SKM-1 (cell line): Measurements from ENCODE around the gene CYFIP2.

Experiments
- DNase-seq: peaks from one replicate; lab custom pipeline; 2025; ENCODE audit not compliant: unreplicated experiment; lab: John Stamatoyannopoulos, UW

The CYFIP2 gene

DNA sequence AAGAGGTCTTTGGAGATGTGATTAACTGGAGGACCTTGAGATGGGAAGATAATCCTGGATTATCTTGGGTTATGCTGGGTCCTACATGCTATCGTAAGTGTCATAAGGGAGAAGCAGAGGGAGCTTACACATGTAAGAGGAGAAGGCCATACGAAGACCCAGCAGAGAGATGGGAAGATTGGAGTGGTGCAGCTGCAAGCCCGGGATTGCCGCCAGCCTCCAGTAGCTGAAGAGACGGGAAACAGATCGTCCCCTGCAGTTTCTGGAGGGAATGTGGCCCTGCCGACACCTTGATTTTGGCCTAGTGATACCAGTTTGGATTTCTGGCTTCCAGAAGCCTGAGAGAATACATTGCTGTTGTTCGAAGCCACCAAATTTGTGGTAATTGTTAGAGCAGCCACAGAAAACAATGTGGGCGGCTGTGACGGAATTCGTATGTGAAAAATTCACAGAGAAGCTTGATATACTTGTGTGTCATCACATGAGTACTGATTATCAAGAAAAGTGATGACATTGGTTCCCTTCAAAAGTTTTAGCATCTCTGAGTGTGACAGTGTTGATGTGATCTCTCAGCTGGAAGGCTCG lies 86.9 kb downstream of the CYFIP2 start:
- no peak for DNase-seq

DNA sequence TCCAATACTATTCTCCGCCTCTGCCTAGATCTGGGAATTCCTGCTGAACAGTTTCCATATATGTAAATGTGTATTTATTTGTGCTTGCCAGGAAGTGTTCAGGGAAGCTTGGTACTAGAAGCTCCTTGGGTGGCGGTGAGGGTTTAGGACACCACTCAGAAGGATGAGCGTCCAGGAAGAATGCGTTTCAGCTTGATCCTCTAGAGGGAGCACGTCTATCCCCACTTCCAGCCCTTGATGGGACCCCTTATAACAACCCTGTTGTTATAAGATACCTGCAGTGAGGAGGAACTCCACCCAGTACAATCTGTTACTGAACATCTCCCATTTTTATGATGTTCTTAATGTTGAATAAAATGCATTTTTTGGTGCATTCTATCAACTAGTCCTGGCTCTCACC lies 88.9 kb downstream of the CYFIP2 start:
- no peak for DNase-seq

DNA sequence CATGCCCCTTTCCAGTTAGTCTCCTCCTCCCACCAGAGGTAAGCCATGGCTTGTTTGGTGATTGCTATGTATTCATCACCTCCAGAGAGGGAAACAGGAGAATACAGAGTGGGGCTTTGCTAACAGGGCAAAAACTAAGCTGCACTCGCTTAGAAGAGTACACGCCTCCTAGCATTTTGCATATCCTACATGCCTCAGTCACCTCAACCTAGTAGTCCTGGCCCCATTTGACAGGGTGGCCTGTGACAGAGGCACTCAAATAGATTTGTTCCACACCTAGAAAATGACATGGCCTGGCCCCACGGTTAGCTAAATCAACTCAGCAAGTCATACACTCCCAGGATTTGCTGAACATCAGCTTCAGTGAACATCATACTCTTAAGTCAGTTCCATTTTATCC lies 90.7 kb downstream of the CYFIP2 start:
- no peak for DNase-seq

DNA sequence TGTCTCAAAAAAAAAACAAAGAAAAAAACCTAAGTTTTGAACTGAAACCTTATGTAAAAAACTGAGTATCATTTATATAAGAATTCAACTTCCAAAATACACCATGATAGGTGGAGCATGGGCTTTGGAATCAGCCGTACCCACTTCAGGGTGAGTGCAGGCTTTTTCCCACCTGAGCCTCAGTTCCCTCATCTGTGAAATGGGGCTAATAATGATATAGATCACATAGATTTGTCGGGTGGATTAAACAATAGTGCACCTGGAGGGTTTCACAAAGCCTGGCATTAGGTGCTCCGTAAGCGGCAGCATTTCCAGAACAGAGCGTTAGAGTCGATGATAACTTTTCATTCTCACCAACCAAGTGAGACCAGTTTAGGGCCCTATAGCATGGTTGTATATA lies 91.9 kb downstream of the CYFIP2 start:
- DNase-seq, result no peak

DNA sequence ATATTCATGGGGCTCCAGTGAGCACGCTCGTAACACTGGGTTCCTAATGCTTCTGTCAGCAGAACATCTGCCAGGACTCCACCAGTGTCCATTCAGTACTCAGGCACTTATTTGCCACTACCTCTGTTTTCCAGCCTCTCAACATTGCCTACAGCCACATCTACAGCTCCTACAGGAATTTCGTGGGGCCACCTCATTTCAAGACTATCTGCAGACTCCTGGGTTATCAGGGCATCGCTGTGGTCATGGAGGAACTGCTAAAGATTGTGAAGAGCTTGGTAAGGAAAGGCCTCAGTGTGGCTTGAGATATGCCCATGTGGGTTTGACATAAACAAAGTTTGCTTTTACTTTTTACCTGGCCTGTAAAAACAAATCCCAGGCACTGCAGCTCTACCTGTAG lies 92.9 kb downstream of the CYFIP2 start:
- no peak for DNase-seq

DNA sequence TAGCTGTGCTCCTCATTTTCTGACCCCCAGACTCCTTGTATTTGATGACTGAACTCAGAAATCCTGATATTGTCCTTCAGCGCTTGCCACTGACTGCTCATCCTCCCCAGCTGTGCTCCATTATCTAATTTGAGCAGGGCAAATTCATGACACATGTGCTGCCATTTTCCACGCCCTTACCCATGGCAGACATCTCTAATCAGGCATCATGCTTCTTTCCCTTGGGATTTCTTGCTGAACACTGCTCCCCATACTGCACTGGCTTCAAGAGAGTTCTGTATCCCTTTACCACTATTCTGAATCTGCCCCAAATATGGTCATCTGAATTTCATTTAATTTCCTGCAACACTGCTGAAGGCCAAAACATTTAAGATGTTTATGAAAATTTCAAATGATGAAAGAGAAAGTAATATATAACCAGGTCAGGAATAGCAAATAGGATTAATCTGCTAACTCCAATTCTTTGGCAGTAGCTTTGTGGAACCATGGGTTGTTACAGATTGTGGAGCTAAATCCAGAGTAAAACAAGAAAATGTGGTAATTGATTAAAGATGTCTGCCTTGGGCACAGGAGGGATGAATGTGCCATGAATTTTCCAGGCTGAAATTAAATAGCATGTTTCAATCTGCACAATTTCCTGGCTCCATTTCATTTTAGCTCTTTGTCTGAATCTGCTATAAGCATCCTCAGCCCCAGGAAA lies 93.6 kb downstream of the CYFIP2 start:
- DNase-seq, result no peak

DNA sequence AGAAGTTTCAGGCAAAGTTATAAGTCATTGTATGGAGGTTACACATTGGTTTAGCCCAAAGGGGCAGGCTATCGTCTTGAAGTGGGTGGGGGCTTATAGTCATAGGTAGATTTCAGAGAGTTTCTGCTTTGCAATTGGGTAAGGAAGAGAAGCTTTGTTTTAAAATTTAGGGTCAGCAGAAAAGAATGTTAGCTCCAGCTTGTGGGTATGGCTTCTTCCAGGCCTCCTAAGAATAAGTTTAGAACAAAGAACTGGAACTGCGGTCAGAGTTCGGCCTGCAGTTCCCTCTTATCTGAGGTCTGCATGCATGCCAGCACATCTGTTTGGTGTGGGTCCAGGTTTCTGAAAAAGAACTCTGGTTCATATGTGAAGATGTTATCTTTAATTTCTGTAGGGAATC lies 96.1 kb downstream of the CYFIP2 start:
- DNase-seq, result no peak

DNA sequence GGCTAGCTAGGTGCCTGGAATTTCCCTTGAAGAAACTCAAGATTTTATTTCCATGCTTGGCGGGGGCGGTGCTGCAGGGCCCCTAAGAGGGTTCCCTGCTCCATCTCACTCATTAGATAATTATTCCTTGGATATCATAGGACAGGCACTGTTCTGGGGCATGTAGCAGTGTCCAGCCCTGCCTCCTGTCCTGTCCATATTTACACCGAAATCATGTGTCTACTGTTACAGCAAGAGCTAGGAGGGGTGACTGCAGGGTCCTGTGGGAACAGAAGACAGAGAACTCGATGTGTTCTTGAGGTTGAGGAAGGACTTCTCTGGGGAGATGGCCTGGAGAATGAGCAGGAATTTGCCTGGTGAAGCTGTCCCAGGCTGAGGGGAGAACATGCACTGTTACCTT lies 96.6 kb downstream of the CYFIP2 start:
- no peak for DNase-seq

DNA sequence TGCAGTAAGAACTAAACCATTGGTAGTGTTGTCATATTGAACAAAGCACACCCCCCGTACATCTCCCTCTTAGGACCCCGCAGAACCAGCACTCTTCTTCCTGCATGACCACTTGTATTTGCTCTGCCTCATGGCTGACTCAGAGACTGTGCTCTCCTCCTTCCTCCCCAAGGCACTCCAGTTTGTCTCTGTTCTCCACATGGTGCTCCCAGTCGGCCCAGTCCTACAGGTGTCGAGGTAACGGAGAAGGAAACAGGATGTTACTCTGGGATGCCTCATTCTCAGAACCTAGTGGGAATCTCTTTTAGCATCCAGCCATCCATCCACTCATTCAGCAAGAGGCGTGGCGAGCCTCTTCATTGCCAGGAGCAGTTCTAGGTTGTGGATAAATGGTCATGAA lies 97.1 kb downstream of the CYFIP2 start:
- DNase-seq, result no peak

DNA sequence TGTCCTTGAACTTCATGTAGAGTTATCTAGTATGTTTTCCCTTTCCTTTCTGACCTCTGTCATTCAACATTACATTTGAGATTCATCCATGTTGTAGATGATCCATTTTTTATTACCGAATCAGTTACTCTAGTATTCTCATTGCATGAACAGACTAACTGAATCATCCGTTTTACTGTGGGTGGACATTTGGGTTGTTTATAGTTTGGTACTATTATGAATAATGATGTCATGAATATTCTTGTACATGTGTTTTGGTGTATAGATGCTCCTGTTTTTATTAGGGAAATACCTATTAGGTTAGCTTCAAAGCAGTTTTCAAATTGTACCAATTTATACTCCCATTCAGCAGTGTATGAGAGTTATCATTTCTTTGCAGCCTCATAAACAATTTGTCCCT lies 99.8 kb downstream of the CYFIP2 start:
- no peak for DNase-seq

DNA sequence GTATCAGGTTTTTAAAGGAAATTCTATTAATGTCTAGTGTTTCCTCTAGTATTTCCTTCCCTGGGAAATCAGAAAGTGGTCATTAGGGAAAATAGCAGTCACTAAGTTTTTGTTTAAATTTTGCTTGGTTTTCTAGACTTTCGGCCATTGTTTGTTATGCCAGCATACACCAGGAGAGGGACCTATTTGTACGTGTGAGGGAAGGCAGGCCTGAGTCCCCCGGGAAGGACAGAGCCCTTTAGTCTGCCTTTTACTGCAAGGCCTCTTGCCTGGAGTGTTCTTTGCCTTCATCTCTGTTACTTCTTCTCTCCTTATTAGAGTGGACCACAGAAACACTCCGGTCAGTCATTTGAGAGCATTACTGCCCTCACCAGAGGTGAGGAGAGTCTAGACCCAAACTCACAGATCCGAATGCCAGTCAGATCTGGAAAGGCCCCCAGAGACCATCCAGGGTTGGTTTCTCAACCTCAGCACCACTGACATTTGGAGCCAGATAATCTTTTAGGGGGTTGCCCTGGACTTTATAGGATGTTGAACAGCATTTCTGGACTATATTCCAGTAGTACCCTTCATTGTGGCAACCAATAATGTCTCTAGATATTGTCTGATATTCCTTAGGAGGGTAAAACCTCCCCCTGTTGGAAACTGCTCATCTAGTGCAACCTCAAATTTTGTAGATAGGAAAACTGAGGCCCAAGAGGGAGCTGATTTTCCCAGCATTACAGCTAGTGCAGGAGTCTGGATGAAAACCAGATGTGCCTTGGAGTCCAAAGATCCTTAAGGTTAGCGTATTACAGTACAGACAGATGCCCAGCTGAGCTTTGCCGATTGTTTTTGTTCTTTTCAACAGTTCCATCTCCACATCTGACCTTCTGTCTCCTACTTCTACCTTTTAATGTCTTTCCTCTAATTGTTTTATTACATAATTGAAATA lies 101.1 kb downstream of the CYFIP2 start:
- DNase-seq, result no peak

DNA sequence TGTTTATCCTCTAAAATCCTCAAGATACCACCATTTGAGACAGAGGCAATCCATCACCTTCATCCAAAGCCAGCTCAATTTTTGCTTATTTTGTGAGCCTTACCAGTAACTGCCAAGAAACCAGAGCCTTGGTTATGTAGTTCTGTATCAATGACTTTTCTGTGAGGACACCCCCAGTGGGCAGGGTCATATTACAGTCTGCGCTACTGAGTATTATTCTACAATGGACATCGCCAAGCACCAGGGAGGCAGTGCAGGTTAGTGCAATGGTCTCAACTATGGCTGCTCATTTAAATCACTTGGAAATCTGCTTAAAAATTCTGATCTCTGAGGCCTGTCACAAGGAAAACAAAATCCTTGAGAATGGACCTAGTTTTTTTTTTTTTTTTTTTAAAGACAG lies 103.6 kb downstream of the CYFIP2 start:
- no peak for DNase-seq

DNA sequence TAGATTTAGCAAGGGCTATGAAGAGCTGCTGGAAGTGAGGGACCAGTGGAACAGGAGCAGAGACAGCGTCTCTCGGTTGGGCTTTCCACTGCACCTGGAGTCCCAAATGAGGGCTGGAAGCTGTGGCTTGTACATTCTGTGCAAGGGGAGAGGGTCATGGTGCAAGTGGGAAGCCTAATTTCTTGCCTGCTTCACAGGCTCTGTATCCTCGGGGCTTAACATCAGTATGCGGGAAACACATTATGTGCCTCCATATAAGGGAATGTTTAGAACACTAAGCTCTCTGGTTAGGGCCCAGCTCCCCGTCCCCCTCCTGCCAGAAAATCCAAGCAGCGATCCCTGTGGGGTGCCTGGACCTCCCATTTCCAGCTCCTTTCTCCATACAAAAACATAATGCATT lies 105.0 kb downstream of the CYFIP2 start:
- no peak for DNase-seq

DNA sequence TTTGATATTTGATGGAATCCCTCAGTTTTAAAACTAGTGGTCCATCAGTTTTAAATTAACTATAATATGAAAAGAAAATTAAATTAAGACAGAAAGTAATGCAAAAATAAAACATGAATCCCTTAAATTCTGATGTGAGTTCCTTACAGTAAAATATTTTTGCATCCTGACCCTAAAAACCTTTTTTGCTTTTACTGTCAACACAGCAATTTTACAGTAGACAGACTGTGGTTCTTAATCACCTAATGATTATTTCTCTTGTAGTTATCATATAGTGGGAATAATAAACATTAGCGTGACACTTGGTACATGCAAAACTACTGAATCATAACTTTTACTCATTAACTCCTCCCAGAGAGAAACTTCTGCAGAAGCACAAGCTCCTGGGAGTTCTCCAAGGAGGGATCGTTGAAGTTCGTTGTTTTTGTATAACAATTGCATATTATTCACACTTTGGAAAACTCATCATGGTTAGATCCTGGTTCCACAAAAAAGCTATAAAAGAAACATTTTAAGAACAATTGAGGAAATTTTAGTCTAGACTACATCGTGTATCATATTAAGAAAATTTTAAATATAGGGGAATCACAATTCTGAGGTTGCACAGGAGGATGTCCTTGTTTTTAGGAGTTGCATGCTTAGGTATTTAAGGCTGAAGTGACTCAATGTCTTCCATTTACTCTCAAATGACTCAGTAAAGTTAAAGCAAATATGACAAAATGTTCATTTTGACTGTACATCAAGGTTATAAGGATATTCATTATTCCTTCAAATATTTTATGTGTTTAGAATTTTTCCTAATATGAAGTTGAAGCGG lies 105.9 kb downstream of the CYFIP2 start:
- no peak for DNase-seq

DNA sequence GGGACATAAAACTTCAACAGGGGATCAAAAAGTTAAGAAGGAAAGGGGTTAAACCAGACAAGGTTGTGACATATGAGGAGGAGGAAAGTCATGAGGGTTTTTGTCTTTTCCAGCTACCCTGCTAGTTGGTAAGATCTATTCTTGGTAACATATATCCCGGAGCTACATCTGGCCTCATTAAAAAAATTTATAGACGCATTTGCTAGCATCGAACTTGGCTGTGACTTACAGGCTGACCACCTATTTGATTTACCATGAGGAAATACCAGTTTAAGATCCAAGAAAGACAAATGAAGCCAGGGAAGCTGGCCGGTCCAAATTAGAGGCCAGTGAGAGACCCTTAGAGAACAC lies 106.5 kb downstream of the CYFIP2 start:
- DNase-seq, result no peak

DNA sequence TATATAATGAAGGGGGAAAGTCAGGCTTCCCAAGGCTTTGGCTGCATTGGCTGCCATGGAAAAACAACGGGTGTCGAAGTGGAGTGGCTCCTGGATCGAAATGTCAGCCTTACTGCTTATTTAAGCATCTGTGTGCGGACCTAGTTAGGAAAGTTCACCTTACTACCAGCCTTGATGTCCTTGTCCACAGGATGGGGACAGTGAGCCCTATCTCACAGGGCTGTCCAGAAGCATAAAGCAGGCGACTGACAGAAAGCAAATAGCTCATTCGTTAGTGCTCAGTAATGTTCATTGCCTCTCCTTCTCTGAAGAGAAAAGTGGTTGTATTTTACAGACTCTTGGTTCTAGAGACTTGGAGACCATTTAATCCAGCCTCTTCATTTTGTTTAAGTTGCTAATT lies 112.6 kb downstream of the CYFIP2 start:
- DNase-seq, result no peak

DNA sequence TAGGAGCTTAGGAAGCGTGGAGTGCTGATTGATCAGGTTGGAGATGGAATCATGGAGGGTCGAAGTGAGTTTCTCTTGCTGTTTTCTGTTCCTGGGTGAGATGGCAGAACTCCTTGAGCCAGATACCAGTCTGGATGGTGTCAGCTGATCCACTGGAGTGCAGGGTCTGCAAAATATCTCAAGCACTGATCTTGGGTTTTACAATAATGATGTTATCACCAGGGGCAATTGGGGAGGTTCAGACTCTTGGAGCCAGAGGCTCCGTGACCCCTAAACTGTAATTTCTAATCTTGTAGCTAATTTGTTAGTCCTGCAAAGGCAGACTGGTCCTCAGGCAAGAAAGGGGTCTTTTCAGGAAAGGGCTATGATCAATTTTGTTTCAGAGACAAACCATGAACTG lies 114.1 kb downstream of the CYFIP2 start:
- DNase-seq, result no peak

DNA sequence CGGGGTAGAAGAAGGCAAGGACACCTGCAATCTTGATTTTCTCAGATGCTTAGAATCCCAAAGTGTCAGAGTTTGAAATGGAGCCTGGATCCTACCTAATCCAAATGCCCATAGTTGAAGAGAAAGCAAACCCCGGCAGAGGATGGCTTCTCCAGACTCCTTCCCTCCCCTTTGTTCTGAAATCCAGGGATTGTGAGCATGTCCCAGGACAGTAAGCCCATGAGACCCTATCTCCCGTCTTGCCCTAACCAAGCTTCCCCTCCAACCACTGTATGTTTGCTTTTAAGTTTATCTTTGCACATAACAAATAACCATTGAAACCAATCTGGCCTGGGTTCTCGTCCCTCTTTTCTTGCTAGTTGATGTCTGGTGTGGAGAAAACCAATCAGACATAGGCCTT lies 115.8 kb downstream of the CYFIP2 start:
- DNase-seq, result no peak

DNA sequence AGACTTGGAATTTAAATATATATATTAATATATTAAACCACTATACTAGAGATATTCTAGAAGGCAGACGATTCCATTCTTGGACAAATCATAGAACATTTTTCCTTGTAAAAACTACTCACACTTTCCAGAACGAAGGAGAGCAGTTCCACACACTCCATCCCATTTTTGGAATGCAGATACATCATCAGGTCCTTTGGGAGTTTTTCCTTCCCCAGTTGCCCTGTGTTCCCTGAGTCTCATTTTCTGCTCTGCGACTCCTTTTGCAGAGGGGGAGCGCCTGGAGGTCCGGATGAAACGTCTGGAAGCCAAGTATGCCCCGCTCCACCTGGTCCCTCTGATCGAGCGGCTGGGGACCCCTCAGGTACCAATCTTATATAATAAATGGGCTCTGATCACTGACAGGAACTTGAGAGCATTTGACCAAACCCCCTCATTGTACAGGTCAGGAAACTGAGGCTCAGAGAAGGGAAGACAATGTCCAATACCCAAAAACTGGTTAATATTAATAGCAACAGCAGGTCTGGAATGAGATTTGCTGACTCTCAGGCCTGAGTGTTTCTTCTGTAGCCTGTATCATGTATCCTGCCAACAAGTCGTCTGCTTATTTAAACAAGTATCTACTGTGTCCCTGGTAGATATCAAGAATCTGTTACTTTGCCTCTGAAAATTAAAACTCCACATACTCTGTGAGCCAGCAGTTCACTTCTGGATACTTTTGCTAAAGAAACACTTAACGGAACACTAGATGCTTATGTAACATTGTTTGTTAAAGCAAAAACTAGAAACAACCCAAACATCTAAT lies 117.3 kb downstream of the CYFIP2 start:
- DNase-seq, result no peak

DNA sequence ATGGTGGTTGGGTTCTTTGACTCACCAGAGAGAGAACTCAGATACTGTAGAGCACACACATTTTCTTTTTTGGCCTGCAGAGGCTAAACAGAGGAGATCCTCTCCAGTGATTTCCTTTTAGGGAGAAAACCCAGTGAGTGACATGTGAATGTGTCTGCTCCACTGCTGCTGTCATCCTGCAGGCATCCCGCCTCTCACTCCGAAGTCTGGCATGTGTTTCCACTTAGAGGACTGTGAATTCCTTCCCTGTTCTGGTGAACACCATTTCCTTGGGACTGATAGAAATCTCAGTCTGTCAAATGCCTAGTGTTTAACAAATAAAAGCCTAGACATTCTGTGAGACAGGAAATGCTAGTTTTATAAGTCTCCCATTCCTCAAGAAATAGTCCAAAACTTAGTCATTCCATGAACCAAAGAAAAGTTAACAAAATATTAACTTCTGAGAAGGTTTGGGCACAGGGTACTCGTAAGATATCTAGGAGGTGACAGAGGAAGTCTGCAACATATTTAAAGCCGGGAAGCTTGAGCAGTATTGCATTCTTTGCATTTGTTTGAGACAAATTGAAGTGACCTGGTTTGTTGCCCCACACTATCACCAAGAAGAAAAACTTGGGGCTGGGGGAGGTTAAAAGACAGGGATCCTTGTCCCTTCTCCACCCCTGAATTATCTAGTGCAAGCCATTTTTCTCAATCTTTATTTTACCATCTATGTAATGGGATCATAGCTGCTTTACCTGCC lies 119.2 kb downstream of the CYFIP2 start:
- DNase-seq, result no peak
